ENCODE results near the gene TPCN2.
"Not testable (repeated sequence)": the region's sequence is repeated elsewhere in the genome, so short reads cannot be mapped to it uniquely, and the experiment has no call there.

The TPCN2 gene

GRCh38 chr11:69048694-69049489, at the start of gene TPCN2:
Gene TPCN2 (plus strand): TSS chr11:69048932. CDS start chr11:69048998, 66 bp downstream.
- peak; percentile 94 for DNase-seq (ENCODE audit: low read depth)

GRCh38 chr11:68999093-68999747, 49.5 kb upstream of the TPCN2 start:
- DNase-seq (ENCODE audit: low read depth) = no peak

- not testable (repeated sequence) for DNase-seq (ENCODE audit: low read depth)
Observed at GRCh38 chr11:68999748-69000355, 48.9 kb upstream of the TPCN2 start.

GRCh38 chr11:69000391-69000790, 48.3 kb upstream of the TPCN2 start:
- DNase-seq (ENCODE audit: low read depth) = no peak

GRCh38 chr11:69000831-69001242, 47.9 kb upstream of the TPCN2 start:
- peak; percentile 73 for DNase-seq (ENCODE audit: low read depth)

DNA sequence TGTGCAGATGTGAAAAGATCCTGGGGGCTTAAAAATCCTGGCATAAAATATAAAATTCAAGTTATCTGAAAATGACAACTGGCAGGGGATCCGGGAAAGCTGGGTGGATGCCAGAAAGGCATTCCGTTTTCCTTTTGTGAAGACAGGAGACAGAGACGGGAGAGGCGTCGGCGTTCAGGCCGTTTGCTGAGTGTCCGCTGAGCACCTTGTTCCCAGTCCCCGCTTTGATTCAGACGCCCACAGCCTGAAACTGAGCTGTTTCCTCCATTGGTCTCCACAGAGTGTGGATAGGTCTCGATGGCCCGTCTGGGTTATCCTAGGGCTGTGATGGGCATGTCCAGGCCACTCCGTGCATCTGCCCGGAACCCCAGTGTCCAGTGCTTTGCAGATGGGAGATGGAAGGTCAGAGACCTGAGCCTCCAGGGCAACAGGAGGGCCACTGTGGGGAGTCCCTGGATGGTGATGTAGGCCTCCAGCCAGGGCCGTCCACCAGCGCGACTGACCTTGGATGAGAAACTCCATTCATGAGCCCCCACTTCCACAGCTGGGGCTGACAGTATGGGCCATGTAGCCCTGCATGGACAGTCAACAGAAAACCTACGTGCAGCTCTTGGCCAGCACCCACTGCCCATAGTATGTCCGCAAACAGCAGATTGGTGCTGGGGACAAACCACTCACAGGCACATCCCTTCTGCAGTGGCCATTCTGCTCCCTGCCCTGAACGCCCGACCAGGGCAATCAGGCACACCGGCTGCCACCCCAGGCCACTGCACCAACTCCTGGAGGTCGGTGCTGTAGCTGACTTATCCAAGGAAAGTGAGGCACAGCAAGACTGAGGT, 47.3 kb upstream of the TPCN2 start:
- DNase-seq (ENCODE audit: low read depth) = no peak

- DNase-seq (ENCODE audit: low read depth) = no peak
Observed at GRCh38 chr11:69002110-69002569, 46.6 kb upstream of the TPCN2 start.

DNA sequence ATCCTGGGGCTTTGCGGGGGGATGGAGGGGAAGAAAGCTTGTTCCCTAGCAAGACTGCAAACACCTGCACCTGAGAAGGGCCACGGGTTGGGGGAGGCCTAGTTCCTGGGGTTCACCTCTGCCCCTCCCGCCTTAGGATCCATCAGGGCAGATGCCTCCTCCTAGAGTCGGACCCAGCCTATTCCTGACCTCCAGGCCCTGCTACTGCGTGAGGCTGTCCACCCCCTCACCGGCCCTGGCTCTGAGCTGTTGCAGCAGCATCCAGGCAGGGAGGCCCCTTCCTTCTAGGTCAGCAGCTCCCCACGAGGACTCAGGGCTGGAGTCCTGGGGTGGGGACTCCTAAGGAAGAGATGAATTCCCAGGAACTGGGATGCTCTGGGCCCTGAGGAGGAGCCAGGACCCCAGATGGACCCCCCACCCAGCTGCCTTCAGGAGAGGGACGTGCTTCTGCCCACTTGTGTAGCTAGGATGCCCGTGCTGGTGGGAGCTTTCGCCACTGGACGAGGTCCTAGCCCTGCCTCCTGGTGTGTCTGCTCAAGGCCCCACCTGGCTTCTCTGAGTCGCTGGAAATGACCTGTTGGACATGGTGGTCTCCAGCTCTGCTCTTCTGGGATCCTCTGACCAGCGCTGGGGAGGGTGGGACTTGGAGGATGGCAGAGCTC, 46.0 kb upstream of the TPCN2 start:
- no peak for DNase-seq (ENCODE audit: low read depth)

DNA sequence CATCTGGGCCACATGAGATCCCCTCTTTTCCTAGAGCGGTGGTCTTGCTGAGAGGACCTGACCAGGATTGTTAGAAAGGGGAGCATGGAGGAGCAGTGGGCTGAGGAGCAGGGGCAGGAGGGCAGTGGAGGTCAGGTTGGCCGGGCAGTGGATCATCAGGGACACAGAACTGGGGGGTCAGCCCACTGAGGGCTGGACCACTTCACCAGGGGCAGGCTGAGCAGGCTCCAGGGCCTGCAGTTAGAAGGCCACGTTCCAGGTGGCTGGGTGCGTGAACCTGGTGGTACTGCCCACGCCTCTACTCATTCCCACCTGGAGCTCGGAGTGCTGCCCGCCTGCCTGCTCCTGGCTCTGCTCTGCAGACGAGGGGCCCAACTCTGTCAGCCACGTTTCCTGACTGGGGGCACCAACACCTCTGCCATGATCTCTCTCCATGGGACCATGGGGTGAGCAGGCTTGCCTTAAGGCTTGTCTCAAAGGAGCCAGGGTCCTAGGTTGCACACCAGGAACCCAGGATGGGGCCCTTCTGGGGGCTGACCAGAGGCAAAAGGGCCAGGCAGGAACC, 45.3 kb upstream of the TPCN2 start:
- DNase-seq (ENCODE audit: low read depth) = no peak

DNA sequence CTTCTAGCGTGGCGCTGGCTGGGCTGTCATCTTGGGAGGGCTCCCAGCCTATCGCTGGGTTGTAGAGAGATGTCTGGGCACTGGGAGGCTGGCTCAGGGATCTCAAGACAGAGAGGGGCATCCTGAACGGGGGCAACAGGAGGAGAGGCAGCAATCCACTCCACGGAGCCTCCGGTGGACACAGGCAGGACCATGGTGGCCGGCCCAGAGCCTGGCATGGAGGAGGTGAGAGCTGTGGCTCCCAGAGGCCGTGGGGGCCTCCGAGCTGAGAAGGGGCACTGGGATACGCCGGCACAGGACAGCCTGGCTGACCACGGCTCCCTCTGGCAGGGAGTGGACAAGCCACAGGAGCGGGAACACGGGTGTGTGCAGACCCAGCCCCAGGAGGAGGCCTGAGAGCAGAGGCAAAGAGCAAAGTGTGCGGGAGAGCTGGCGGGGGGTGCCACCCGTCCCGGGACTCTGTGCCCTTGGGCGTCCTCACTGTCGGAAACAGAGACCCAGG, 44.8 kb upstream of the TPCN2 start:
- no peak for DNase-seq (ENCODE audit: low read depth)

DNA sequence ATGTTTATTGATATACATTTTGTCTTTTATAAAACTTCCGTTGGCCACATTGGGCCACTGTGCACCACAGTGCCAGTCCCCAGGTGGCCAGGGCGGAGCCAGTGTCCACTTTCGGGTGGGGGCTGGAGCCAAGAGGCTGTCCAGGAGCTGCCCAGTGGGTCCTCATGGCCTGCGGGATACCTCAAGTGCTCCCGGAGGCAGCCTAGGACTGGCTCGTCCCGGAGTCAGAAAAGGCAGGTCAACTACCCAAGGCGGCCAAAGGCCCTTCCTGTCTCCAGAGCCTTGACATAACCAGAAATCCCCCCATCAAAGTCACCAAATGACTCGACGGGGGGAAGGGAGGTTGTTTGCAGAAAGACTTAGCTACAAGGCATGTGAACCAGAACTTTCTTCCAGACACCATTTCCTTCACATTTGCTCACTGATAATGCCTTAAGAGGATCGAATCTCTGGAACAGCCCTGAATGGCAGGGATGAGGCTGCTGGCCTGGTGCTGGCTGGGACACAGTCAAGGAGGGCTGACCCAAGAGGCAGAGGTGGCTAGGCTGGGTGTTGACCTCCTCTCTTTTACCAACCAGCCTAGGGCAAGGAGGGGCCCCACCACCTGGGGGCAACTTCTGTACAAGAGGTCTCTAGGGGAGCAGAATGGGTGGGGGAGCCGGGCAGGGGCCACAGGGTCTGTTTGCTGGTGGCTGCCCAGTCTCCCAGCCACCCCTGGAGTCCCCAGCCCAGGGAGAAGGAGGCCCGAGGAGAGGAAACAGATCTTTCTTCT, 44.1 kb upstream of the TPCN2 start:
- DNase-seq (ENCODE audit: low read depth) = no peak

- no peak for DNase-seq (ENCODE audit: low read depth)
Observed at GRCh38 chr11:69005183-69005630, 43.5 kb upstream of the TPCN2 start.

GRCh38 chr11:69005631-69006368, 42.9 kb upstream of the TPCN2 start:
- no peak for DNase-seq (ENCODE audit: low read depth)

GRCh38 chr11:69006816-69007215, 41.9 kb upstream of the TPCN2 start:
- no peak for DNase-seq (ENCODE audit: low read depth)

GRCh38 chr11:69007975-69008381, 40.8 kb upstream of the TPCN2 start:
- DNase-seq (ENCODE audit: low read depth) = no peak

DNA sequence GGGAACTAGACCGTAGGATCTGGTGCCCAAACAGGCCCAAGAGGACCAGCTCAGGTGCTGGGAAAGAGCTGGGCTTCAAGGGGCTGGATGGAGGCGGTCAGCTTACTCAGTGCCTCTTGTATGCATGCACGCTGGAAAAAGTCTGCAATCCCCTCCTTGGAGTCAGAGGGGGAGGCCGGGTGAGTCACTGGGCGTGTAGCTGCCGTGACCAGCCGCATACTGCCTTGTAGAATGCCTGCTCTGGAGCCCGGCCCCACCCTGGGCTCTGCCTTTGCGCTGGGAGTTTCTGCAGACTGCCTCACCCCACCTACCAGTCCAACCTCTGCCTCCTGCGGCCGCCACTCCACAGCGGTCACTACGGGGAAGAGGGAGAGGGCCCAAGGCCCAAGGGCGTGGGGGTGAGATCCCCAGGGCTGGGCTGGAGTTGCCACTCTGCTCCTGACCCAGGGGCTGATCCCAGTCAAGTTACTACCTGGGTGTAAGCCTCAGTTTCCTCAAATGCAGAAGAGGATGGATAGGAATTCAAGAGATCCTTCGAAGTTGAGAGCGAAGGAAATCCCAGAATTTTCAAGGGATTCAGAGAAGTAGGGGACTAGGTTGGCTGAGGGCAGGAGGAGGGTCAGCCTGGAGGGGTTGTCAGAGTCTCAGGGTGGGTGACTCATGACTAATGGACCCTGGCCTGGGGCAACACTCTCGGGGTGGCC, 39.8 kb upstream of the TPCN2 start:
- DNase-seq (ENCODE audit: low read depth) = peak; percentile 98

DNA sequence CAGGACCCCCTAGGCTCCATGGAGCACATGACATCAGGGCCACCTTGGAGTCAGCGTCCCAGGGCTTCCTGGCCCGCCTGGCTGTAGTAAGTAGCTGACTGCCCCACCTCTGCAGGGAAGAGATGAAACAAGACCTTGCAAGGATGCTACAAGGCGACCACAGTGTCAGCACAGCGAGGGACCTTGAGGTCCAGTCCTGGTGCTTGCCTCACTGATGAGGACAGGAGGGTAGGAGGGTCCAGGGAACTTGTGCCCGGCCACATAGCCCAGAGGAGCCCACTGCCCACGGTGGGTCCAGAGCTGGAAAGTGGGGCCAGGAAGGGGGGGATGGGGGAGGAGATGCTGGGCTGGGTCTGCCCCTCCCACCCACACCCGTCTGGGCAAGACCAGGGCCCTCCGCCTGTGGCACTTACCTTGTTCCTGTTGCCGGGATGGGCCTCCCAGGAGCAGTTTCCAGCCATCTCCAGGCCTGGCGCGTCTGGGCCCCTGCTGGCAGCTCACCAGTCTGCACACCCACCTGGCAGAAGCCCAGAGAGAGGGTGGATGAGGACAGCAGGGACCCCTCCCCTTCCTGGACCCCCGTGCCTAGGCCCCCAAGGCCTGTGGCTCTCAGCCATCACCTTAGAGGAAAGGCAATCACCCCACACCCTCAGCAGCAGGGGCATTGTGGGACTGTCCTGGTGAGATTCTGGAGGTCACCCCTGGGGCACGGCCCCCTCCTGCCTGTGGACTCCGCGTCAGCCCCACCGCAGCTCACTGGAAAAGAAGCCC, 39.1 kb upstream of the TPCN2 start:
- DNase-seq (ENCODE audit: low read depth) = peak; percentile 8

DNA sequence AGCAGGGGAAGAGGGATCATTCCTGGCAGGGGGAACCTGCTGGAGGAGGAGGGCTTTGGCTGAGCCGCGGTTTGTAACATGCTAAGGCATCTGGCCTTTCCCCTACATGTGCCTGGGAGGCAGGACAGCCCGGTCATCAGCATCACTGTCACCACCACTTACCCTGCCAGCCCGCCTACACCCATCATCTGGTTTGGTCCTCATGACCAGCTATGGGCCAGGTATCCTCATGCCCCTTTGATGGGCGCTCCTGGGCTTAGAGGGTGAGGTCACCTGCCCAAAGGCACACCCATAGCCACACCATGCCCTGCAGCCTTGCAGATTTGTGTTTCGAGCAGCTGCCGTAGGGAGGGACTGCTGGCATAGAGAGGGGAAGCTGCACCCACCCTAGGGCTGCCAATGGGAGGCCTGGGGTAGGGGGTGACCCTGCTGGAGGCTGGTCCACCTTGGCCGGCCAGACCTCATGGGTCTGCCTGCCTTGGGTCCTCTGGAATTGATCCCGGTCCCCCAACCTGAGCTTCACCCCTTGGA, 38.3 kb upstream of the TPCN2 start:
- DNase-seq (ENCODE audit: low read depth) = no peak
